ENCODE results near the gene RAB3A. TPM values are rescaled to one million over a fixed set of nuclear protein-coding genes. Genes with fewer than 3 reads are reported as not detected.

The RAB3A gene
- total RNA-seq, 1 donor from 2014 or later, result 11.0 TPM

GRCh38 chr19:18147396-18147795 lies 56.4 kb downstream of the RAB3A start:
- intact Hi-C loops (cut with micrococcal nuclease), result no loop called here
- H3K9me3 Mint-ChIP-seq, result no peaks in the 10 kb centered on the region
- no peak for DNase-seq (ENCODE audit: low spot score)
- H3K4me3 Mint-ChIP-seq, result no peak overlapping the region
- H3K27me3 Mint-ChIP-seq (ENCODE audit: insufficient read depth), result no peaks in the 10 kb centered on the region
- no peak overlapping the region for H3K27ac Mint-ChIP-seq
- peaks cover 11% of the 10 kb centered on the region for H3K4me1 Mint-ChIP-seq (ENCODE audit: low read depth)
- peaks cover 33% of the 10 kb centered on the region for H3K36me3 Mint-ChIP-seq (ENCODE audit: low read depth)

Other genes starting within 250 kb of the RAB3A start
- not detected in 2 replicates for gene KCNN1, start 236.9 kb downstream of the RAB3A start, total RNA-seq
- 45.0 and 46.1 TPM in 2 replicates for gene ARRDC2, start 195.9 kb downstream of the RAB3A start, total RNA-seq
- gene IL12RB1, start 117.1 kb downstream of the RAB3A start, total RNA-seq, result 44.5 and 47.5 TPM in 2 replicates
- gene MAST3, start 106.3 kb downstream of the RAB3A start, total RNA-seq, result 16.5 and 17.6 TPM in 2 replicates
- 14.7 and 15.6 TPM in 2 replicates for gene PIK3R2, start 50.9 kb downstream of the RAB3A start, total RNA-seq
- 45.3 and 49.9 TPM in 2 replicates for gene IFI30, start 30.2 kb downstream of the RAB3A start, total RNA-seq
- 19.2 and 23.3 TPM in 2 replicates for gene MPV17L2, start 10.8 kb downstream of the RAB3A start, total RNA-seq
- gene PDE4C, start 22.4 kb upstream of the RAB3A start, total RNA-seq, result not detected in 2 replicates
- gene IQCN, start 70.4 kb upstream of the RAB3A start, total RNA-seq, result 2.8 and 3.2 TPM in 2 replicates
- gene JUND, start 77.6 kb upstream of the RAB3A start, total RNA-seq, result 431 and 455 TPM in 2 replicates
- 198 and 200 TPM in 2 replicates for gene LSM4, start 119.0 kb upstream of the RAB3A start, total RNA-seq
- 17.9 and 21.5 TPM in 2 replicates for gene PGPEP1, start 136.6 kb upstream of the RAB3A start, total RNA-seq
- not detected in 2 replicates for gene GDF15, start 182.1 kb upstream of the RAB3A start, total RNA-seq
- gene LRRC25, start 193.6 kb upstream of the RAB3A start, total RNA-seq, result not detected in 2 replicates
- 135 and 141 TPM in 2 replicates for gene SSBP4, start 215.4 kb upstream of the RAB3A start, total RNA-seq
- 9.0 and 10.7 TPM in 2 replicates for gene ISYNA1, start 234.1 kb upstream of the RAB3A start, total RNA-seq

Measured in activated T-helper 1 cell treated with anti-CD3 and anti-CD28 coated beads, Interleukin-12 subunit alpha, Interleukin-12 subunit beta, Interleukin-2, Interleukin-4 antibody, amounts not matched to agents 30 ng/mL and 10 ng/mL and 1 ng/mL, durations not matched to agents 14 hours and 24 hours and 36 hours (primary cell).